Measurements from ENCODE around the gene GRXCR1.

- TF ChIP-seq POLR2AphosphoS5 (IDR thresholded peaks at IDR 0.05; ENCODE audit: low read depth, low read length) (no peak), POLR2A (IDR thresholded peaks at IDR 0.05; ENCODE audit: low read depth, low read length) (no peak), SPI1 (IDR thresholded peaks at IDR 0.05; ENCODE audit: low read depth, low read length) (no peak), TAF1 (IDR thresholded peaks at IDR 0.05; ENCODE audit: low read depth, low read length) (no peak), PAX5 (IDR thresholded peaks at IDR 0.05; ENCODE audit: insufficient read depth, low read length, severe bottlenecking) (no peak)
These were observed 13.7 kb upstream of the GRXCR1 start for GRCh38 chr4:42878863-42879262.

Data from GM12891 (cell line).